ENCODE data around the gene LRRC49. TPM values are rescaled to one million over a fixed set of nuclear protein-coding genes. Genes with fewer than 3 reads are reported as not detected.
"Not testable (repeated sequence)": the region's sequence is repeated elsewhere in the genome, so short reads cannot be mapped to it uniquely, and the experiment has no call there.

LRRC49 gene
- polyA plus RNA-seq, 4 donors = 17.9 to 18.9 (median 18.4) TPM

DNA sequence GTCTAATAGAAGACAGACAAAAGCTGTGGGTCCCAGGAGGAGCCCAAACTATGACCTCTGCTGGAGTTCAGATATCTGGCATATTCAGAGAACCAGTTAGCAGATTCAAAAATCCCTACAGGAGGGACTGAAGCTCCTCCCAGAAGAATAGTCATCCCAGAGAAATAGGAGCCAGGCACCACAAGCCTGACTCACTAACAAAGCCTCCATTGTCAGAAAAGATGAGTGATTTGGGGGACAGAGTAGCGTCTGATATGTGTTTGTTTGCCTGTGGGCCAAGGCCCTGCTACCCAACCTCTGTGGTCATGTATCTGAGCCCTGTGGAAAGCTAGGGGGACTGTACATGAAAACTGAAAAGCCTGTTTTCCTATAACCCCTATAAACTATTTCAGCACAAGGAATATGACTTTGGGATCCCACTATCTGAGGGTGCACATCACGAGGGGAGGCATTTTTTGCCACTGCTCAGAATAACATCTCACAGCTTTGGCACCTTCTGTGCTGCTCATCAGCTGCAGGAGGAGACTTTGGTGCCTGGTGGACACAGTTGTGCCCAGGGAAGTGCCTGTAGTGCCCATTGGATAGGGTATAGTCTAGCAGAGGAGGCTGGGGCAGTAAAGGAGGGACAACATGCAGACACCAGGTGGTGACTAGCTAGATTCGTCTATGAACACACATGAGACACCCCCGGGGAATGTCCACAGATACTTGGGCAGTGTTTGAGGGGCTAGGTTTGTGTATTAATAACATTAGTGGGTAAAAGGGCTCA, 29.0 kb upstream of the LRRC49 start:
- DNase-seq (ENCODE audit: low read depth in 4 of 4, low spot score in 2 of 4) = no peak

DNA sequence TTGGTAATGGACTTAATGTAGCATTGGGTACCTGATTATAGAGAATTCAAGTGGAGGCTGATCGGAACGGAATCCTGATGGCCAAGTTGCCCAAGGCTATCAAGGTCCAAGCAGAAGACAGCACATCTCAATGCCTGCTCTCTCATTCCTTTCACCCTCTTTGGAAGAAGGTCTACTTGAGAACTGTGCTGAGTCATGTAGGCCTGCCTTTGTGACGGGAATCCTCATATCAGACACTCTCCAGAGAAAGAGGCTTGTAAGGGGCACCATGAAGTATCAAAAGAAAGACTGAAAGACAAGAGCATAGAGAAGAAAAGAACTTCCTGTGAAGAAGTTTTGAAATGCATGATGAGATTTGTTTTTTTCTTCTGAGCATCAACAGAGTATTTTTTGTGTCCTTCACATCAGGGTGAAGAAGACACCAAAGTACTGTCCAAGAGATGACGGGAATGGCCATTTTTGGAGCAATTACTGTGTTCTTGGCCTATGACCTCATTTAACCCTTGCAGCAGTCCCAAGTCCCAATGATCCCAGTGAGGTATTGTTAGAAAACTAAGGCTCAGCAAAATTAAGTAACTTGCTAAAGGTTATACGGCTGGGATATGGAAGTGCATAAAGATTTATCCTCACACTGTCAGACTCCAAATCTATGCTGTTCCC, 25.5 kb upstream of the LRRC49 start:
- no peak for DNase-seq (ENCODE audit: low read depth in 4 of 4, low spot score in 2 of 4)

DNA sequence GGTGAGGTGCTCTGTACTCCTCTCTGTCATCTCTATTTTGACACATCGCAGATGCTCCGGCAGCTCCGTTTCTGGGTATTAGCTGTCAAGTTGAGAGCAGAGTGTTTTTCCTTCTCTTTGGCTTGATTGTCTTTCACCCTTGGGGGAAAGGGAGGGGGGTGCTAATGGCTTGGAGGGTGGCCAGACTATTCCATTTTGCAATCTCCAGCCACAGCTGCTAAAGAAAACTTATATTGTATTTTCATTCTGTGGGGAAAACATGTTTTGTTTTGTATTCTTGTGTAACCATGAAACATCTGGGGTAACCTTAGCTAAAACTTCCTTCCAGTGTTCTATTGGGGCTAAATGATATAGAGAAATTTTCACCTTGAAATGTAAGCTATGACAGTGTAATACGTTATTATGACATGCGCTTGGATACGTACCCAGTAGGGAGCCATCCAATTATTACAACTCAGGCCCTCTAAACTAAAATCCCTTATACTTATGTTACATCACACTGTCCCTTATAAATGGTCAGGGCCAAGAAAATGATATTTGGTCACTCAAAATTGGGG, 24.6 kb upstream of the LRRC49 start:
- no peak for DNase-seq (ENCODE audit: low read depth in 4 of 4, low spot score in 2 of 4)

DNA sequence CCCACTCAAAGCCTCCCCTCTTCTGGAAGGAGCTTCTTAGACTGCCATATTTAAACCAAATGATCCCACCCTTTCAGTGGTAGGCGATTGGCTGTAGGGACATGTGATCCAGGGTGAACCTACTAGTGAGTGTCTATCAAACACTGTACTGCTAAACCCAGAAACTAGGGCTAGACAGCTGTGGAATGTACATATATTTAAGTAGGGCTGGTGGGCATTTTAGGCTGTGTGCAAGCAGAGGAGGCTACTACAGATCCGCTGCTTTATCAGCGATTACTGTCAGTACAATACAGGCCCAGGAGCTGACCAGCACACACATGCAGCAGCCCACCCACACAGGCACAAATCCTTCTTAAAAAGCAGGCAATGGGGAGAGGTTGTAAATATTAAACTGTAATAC, 23.3 kb upstream of the LRRC49 start:
- DNase-seq (ENCODE audit: low read depth in 4 of 4, low spot score in 2 of 4) = no peak

DNA sequence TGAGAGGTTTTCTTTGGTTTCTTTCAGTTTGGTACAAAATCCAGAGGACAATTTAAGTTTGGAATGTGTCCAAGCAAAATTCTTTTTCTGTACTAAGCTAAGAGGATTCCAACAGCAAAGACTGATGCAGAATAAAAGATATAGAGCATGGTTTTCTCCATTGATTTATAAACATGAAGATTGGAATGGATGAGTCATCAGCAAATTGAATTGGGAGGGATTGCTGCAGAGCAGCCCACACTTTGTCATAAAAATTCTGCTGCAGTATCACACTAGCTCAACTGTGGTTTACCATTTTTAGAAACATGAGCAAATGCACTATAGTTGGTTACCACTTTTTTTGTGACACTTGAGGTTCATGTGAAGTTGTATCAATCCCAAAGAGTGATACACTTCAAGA, 22.6 kb upstream of the LRRC49 start:
- DNase-seq (ENCODE audit: low read depth in 4 of 4, low spot score in 2 of 4) = no peak

DNA sequence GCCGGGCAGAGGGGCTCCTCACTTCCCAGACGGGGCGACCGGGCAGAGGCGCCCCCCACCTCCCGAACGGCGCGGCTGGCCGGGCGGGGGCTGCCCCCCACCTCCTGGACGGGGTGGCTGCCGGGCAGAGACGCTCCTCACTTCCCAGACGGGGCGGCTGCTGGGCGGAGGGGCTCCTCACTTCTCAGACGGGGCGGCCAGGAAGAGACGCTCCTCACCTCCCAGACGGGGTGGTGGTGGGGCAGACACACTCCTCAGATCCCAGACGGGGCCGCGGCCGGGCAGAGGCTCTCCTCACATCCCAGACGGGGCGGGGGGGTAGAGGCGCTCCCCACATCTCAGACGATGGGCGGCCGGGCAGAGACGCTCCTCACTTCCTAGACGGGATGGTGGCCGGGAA, 21.1 kb upstream of the LRRC49 start:
- DNase-seq (ENCODE audit: low read depth in 4 of 4, low spot score in 2 of 4) = not testable (repeated sequence)

DNA sequence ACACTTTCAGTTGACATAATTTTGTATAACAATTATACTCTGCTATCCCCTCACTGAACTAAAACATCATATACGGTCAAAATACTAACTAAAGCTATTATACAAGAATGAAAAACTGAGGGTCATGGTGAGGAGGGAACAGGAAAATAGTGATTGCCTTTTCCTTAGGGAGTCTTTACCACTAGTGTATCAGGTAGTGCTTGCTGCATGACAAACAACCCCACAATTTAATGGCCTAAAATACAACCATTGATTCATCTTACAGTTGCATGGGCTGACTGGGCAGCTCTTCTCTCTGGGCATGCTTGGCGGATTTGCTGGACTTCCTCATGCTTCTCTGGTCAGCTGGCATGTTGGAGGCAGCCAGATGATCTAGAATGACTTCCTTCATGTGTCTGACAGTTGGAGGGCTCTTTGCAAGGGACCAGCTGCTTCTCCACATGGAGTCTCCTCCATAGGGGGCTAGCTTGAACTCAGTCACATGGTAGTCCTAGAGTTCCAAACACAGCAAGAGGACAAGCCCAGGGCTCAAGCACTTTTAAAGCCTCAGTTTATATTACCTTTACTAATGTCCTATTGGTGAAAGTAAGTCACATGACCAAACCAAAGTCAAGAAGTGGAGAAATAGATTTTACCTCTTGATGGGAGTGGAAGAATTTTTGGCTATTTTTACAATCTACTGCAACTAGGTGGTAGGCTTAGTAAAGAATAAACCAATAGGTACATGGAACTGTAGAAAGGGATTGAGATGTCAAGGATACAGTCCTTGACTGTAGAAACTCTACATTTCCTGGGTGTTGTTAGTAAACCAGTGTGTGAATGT, 19.2 kb upstream of the LRRC49 start:
- no peak for DNase-seq (ENCODE audit: low read depth in 4 of 4, low spot score in 2 of 4)

DNA sequence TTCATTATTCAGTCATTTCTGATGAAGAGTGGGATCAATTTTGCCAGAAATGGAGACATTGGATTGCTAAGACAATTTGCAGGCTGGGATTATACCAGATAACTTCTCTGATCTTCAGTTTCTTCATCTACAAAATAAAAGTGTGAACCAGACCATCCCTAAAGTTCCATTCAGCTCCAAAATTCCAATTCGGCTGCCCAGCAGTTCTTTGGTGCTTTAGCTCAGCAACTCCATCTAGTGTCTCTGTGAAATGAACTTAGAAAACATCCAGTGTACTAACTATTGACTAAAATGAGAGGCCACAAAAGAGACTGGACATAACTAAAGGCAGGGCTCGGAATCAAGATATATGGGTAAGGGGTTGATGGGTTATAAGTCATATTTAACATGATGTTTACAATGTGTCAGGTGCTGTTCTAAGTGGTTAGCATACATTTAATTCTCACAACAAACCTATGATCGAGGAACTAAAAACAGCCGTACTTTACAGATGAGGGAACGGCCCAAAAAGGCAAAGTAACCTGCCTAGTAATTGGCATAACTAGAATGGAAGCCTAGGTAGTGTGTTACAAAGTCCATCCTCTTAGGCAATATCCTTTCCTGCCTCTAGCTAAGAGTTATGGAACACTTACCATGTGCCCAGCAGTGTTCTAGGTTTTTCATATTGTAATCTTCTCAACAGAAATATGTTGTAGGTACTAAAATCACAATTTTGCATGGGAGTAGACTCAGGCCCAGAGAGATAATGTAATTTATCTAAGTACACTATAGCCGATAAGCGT, 17.4 kb upstream of the LRRC49 start:
- DNase-seq (ENCODE audit: low read depth in 4 of 4, low spot score in 2 of 4) = no peak

DNA sequence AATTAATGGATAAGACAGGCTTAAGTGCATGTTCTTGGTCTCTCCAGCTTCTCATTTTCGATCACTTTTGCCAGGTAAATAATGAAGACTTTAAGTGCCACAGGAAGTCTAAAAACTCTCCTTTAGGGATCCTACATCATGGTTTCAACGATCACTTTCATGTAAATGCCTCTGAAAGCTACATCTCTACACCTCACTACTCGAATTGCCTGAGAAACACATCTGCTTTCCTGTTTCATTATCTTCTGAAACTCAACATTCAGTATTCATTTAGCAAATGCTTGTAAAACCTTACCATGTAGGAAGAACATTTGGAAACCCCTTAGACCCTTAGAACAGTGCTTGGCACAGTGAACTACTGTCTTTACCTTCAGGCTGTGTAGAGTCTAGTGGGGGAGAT, 16.6 kb upstream of the LRRC49 start:
- no peak for DNase-seq (ENCODE audit: low read depth in 4 of 4, low spot score in 2 of 4)

DNA sequence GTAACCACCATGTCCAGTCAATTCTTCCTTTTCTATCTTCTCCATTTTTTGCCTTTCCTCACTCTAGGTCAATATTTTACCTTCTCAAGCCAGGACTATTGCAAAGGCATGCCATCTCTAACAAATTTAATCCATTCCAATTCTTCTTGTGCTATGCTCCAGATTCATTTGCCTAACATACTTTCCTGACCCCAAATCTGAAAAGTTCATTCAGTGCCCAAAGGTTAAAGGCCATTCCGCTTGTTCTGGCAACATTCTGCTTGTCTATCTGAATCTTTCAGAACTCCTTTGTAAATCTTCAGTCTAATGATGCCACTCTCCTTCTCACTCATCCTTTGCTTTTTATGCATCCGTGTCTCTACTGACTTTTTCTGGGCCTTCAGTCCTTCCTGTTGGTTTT, 15.9 kb upstream of the LRRC49 start:
- no peak for DNase-seq (ENCODE audit: low read depth in 4 of 4, low spot score in 2 of 4)

DNA sequence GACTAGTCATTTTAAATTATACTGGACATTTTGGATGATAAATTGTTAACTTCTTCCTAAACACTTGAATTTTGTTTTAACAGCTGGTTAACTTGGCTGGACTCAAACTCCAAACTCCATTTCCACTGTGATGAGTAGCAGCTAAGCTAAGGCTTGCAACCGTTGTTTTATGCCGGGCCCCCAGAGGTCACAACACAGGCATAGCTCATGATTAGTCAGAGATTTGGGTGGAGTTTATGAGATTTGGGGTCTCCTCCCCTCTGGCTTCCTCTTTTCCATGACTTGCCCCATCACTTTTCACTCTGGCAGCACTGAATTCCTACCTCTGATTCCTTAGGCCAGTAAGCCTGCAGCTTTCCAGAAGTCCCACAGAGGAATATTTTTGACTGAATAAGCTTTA, 13.2 kb upstream of the LRRC49 start:
- no peak for DNase-seq (ENCODE audit: low read depth in 4 of 4, low spot score in 2 of 4)

DNA sequence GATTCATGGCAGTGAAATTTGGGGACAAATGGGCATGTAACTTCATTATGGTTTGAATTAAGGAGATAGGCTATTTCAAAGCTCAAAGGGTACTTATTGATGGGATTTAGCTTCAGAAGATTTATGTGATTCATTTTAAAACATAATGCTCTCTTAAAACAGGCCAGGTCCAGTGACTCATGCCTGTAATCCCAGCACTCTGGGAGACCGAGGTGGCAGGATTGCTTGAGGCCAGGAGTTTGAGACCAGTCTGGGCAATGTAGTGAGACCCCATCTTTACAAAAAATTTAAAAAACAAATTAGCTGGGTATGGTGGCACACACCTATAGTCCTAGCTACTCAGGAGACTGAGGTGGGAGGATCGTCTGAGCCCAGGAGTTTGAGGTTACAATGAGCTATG, 11.8 kb upstream of the LRRC49 start:
- DNase-seq (ENCODE audit: low read depth in 4 of 4, low spot score in 2 of 4) = no peak

DNA sequence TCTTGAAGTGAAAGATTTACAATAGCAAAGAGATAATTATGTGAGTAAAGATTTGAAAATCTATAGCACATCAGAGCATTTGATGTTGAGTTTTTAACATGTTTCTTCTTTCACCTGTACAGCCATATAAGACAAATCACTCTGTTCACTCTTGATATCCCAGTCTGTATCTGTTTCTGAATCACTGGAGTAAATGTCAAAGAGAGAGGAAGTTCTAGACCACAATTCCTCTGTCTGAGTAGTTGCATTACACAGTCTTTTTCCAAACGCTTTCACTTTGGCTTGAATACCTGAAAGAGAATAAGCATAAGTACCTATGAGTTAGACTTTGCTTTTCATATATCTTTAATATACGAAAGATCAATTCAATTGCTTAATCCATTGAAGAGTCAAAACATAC, 10.3 kb upstream of the LRRC49 start:
- no peak for DNase-seq (ENCODE audit: low read depth in 4 of 4, low spot score in 2 of 4)

DNA sequence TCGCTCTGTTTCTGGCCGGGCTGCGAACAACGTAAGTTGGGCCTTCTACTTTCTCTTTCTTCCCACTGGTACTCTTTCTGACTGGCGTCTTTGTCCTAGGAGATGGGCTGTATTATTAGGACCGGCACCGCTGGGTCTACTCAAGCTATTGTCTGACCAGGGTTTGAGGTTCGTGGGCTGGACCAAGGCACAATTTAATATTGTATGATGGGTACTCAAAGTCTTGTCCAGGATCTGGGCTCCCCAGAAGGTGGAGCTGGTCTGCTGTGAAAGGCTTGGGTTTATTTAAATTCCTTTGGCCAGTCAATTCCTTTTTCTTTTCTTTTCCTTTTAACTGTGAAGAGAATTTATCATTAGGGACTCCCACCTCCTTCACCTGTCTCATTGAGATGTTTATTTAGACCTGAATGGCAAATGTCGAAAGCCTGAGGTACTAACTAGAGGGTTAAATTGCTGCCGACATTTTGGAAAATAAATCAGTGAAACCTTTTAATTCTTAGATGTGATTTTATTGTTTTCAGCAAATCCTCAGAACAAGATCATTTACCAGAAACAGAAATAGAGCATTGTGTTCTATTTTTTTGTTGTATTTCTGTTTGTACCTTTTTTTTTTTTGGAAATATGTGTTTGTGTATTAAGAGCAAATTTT, 410 bp downstream of the LRRC49 start:
- DNase-seq (ENCODE audit: low read depth in 4 of 4, low spot score in 2 of 4) = peak in 3 of 4 donors; percentile 31 to 47 (median 41)

DNA sequence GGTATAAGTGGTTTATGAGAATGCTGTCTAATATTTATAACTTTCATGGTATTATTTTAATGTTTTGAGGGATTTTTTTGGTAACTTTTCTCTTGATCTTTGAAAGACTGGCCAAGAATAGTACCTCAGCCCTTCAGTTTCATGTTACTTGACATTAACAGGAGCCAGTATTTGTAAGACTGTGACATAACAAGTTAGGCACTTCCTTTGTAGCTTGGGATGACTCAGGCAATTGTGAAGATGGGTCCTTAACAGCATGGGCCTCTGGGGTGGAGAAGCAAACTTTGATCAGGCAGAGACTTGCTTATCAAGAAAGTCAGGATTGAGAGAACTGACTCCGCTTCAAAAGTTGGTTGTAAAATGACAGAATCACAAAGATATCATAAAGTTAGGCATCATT, 9.5 kb downstream of the LRRC49 start:
- DNase-seq (ENCODE audit: low read depth in 4 of 4, low spot score in 2 of 4) = no peak

DNA sequence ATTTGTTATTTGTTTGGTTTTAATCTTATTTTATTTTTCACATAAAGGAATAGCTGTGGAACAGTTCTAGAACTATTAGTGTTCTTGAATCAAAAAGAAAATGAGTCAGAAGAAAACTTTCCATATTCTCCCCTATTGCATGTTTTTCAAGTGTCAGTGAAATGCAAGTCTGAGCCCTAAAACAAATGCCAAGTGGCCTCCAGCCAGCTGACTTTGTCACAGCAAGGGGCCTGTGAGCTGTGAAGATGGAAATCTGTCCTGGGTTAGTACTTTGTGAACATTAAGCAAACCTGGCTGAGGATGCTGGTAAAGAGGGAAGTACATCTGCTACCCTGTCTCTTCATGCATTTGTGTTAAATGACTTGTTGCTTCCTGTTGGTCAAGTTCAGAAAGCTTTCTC, 14.2 kb downstream of the LRRC49 start:
- DNase-seq (ENCODE audit: low read depth in 4 of 4, low spot score in 2 of 4) = no peak

DNA sequence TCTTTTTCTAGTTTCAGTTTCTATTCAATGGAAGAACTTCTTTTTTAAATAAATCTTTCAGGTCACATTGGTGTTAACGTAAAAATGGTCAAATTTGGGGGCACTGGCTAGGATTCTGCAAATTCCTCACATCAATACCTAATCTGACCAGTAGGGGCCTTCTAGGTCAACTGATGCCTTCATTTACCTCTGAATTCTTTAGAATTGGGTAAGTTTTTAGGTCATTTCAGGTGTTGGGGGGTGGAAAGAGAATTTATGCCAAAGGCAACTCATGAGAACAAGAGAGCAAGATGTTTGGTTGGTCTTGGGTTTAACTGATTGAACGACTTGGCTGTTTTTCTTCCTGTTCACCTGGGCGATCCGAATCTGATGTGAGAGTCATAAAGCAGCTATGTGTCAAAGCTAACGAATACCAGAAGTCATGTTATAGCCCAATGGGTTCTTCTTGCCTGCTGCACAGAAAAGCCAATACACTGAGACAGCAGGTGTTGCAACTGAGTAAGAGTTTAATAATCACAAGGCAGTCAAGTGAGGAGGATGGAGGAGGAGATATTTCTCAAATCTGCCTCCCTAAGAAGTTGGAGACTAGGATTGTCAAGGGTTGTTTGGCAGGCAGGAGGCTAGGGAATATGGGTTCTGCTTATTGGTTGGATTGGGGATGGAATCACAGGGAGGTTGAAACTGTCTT, 15.3 kb downstream of the LRRC49 start:
- no peak for DNase-seq (ENCODE audit: low read depth in 4 of 4, low spot score in 2 of 4)

DNA sequence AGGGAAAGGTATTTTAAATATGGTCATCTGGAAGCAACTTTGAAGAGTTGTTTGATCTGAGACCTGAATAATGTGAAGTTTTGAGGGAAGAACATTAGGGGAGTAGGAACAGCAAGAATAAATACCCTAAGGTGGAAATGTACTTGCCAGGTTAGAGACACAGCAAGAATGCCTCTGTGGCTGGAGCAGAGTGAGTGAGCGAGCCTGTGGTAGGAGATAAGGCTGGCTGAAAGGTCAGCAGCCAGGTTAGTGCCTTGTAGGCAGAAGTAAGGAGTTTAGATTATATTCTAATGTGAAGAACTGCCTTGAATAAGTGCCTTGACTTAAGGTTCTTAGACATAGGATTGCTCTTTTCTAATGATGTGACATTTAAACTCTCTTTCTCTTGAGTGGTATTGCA, 18.3 kb downstream of the LRRC49 start:
- no peak for DNase-seq (ENCODE audit: low read depth in 4 of 4, low spot score in 2 of 4)

DNA sequence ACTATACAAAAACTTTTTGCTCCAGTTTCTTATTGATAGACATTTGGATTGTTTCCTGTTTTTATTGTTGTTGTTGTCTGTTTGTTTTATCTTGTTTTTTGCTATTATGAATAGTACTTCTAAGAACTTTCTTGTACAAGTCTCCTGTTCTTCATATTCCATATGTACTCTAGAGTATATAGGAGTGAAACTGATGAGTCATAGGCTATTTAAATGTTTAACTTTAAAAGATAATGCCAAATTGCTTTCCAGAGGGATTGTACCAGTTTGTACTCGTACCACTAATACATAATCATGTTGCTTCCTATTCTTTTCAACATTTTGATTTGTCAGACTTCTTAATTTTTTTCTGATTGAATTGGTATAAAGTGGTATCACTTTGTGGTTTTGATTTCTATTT, 19.6 kb downstream of the LRRC49 start:
- no peak for DNase-seq (ENCODE audit: low read depth in 4 of 4, low spot score in 2 of 4)
